GM23338 (cell line): Measurements from ENCODE around the gene IGSF21. TPM values are rescaled to one million over a fixed set of nuclear protein-coding genes. Genes with fewer than 3 reads are reported as not detected.

Experiments used
- ATAC-seq: fragments of 200-7000 bp; cut with Tn5 transposase; 3 replicates; pipeline ENCODE4 v1.9.1; 2020
- DNase-seq: peaks from one replicate; pipeline ENCODE4 v3.0.0-alpha.2; 2015; ENCODE audit warnings: low spot score
- H2AFZ ChIP-seq: fragments of 200-600 bp; sonication (generic); 2 replicates; pipeline ENCODE4 v1.8.0; 2016; ENCODE audit warnings: antibody characterized with exemption, mild to moderate bottlenecking, moderate library complexity
- H3F3A ChIP-seq: fragments of 200-600 bp; sonication (generic); replicated peaks from 2 replicates; pipeline ENCODE4 v1.8.0; 2017; ENCODE audit warnings: antibody characterized with exemption, mixed run types, low read depth
- H3K27ac ChIP-seq: fragments of 200-600 bp; sonication (generic); 2 replicates; pipeline ENCODE4 v1.6.1; 2016; ENCODE audit warnings: low read depth
- H3K27me3 ChIP-seq: fragments of 200-600 bp; sonication (generic); 2 replicates; pipeline ENCODE4 v1.8.0; 2016; ENCODE audit warnings: mild to moderate bottlenecking, mixed run types, moderate library complexity; ENCODE audit not compliant: insufficient read depth
- H3K36me3 ChIP-seq: fragments of 200-600 bp; sonication (generic); 2 replicates; pipeline ENCODE4 v1.8.0; 2016; ENCODE audit warnings: mild to moderate bottlenecking; ENCODE audit not compliant: insufficient read depth
- H3K4me1 ChIP-seq: fragments of 200-600 bp; sonication (generic); 2 replicates; pipeline ENCODE4 v1.8.0; 2016; ENCODE audit warnings: mild to moderate bottlenecking, moderate library complexity; ENCODE audit not compliant: insufficient read depth
- H3K4me2 ChIP-seq: fragments of 200-600 bp; sonication (generic); 2 replicates; pipeline ENCODE4 v1.7.1; 2017; ENCODE audit warnings: mixed run types
- H3K4me3 ChIP-seq: fragments of 200-600 bp; sonication (generic); 2 replicates; pipeline ENCODE4 v1.6.1; 2016; ENCODE audit warnings: mixed run types
- H3K79me2 ChIP-seq: fragments of 200-600 bp; sonication (generic); replicated peaks from 2 replicates; pipeline ENCODE4 v1.8.0; 2017; ENCODE audit warnings: mild to moderate bottlenecking; ENCODE audit not compliant: insufficient read depth
- H3K9me2 ChIP-seq: fragments of 200-600 bp; sonication (generic); 2 replicates; pipeline ENCODE4 v1.8.0; 2017; ENCODE audit not compliant: insufficient read depth
- H4K20me1 ChIP-seq: fragments of 200-600 bp; sonication (generic); replicated peaks from 2 replicates; pipeline ENCODE4 v1.8.0; 2017; ENCODE audit warnings: mild to moderate bottlenecking; ENCODE audit not compliant: insufficient read depth
- H3K27ac Mint-ChIP-seq: 2 replicates; pipeline ENCODE4 v1.8.0; 2020; ENCODE audit warnings: inconsistent platforms, mild to moderate bottlenecking, moderate library complexity, mixed read lengths
- H3K27me3 Mint-ChIP-seq: 3 replicates; pipeline ENCODE4 v1.8.0; 2022; ENCODE audit warnings: low read depth, mild to moderate bottlenecking, moderate library complexity, mixed read lengths, inconsistent platforms; ENCODE audit not compliant: insufficient read depth, poor library complexity
- H3K36me3 Mint-ChIP-seq: 3 replicates; pipeline ENCODE4 v1.8.0; 2021; ENCODE audit warnings: low read depth, mild to moderate bottlenecking, inconsistent platforms, moderate library complexity, mixed read lengths
- H3K4me1 Mint-ChIP-seq: 3 replicates; pipeline ENCODE4 v1.8.0; 2020; ENCODE audit warnings: mild to moderate bottlenecking, inconsistent platforms, mixed read lengths
- H3K4me3 Mint-ChIP-seq: 3 replicates; pipeline ENCODE4 v1.8.0; 2021; ENCODE audit warnings: moderate library complexity, mild to moderate bottlenecking, inconsistent platforms, mixed read lengths
- H3K9me3 Mint-ChIP-seq: 3 replicates; pipeline ENCODE4 v1.8.0; 2020; ENCODE audit warnings: moderate library complexity, mild to moderate bottlenecking, inconsistent platforms, mixed read lengths
- CREB1 ChIP-seq: fragments of 250-450 bp; sonication (Bioruptor Pico); IDR thresholded peaks from 2 replicates; pipeline ENCODE4 v1.5.0; 2020; ENCODE audit warnings: low read depth, mild to moderate bottlenecking, moderate library complexity
- CTCF ChIP-seq, 2 experiments: fragments of 200-600 bp in 1 of 2; sonication (generic) in 1 of 2; conservative IDR thresholded peaks; 2 replicates each; pipeline versions ENCODE4 v1.5.1 to v1.6.1; 2016 to 2017; ENCODE audit warnings: antibody characterized with exemption in 2 of 2, low read depth in 2 of 2, mild to moderate bottlenecking in 2 of 2, moderate library complexity in 1 of 2
- ETS1 ChIP-seq: IDR thresholded peaks from 2 replicates; pipeline ENCODE4 v1.6.1; 2016; ENCODE audit warnings: antibody characterized with exemption
- EZH2phosphoT487 ChIP-seq: fragments of 200-600 bp; sonication (generic); IDR thresholded peaks from one replicate; pipeline ENCODE4 v1.8.1; 2018; ENCODE audit warnings: antibody characterized with exemption; ENCODE audit not compliant: unreplicated experiment
- NANOG ChIP-seq: IDR thresholded peaks from 2 replicates; pipeline ENCODE4 v1.6.1; 2016; ENCODE audit warnings: antibody characterized with exemption, borderline replicate concordance
- POLR2AphosphoS5 ChIP-seq: IDR thresholded peaks from 2 replicates; pipeline ENCODE4 v1.6.1; 2016; ENCODE audit warnings: antibody characterized with exemption, low read depth
- ZNF114 ChIP-seq: fragments of 250-450 bp; sonication (Bioruptor Pico); IDR thresholded peaks from 2 replicates; pipeline ENCODE4 v1.5.0; 2020; ENCODE audit warnings: mild to moderate bottlenecking, moderate library complexity
- ZNF331 ChIP-seq: fragments of 250-450 bp; sonication (Bioruptor Pico); IDR thresholded peaks from 2 replicates; pipeline ENCODE4 v1.5.0; 2020; ENCODE audit warnings: low read depth, mild to moderate bottlenecking, moderate library complexity
- ZNF462 ChIP-seq: fragments of 250-450 bp; sonication (Bioruptor Pico); IDR thresholded peaks from 2 replicates; pipeline ENCODE4 v1.5.0; 2020; ENCODE audit warnings: mild to moderate bottlenecking, moderate library complexity
- polyA plus RNA-seq: library from polyadenylated mRNA; unstranded; fragments of >200 nt; fragmentation: Nextera tagmentation; extraction: Ambion mirVana; gene quantifications from 2 replicates; pipeline ENCODE4 v1.2.1, GENCODE V29; 2016
- total RNA-seq: library from RNA; depleted of rRNA; stranded (reverse); fragments of >200 nt; shearing (Covaris generic); gene quantifications from 2 replicates; pipeline ENCODE4 v1.2.3, GENCODE V29; 2014

The IGSF21 gene
- total and polyA plus RNA-seq, 2 experiments from 2014 or later: 15.6 to 15.7 TPM

- TF ChIP-seq CTCF (conservative IDR thresholded peaks at IDR 0.05; ENCODE audit: low read depth in 2 of 2) (no peak), NANOG (no peak)
Measured at GRCh38 chr1:18401921-18402320, 294.3 kb downstream of the IGSF21 start (continued).

GRCh38 chr1:18404460-18404859 lies 296.9 kb downstream of the IGSF21 start:
- no peak overlapping the region for H3K4me3 Mint-ChIP-seq

GRCh38 chr1:18407166-18408045 lies 299.8 kb downstream of the IGSF21 start:
- H4K20me1 ChIP-seq: no peaks in the 10 kb centered on the region
- H3F3A ChIP-seq: 0 out of 2 replicates have a peak, but pooled peaks cover 3% of the 10 kb centered on the region
- Mint-ChIP-seq H3K4me3 (no peak overlapping the region), H3K27me3 (peaks cover 26% of the 10 kb centered on the region), H3K36me3 (peaks cover 25% of the 10 kb centered on the region), H3K4me1 (peaks cover 49% of the 10 kb centered on the region), H3K27ac (no peak overlapping the region), H3K9me3 (peaks cover 33% of the 10 kb centered on the region)
- peaks cover 10% of the 10 kb centered on the region; the same call in 1 of the 2 replicates for H3K36me3 ChIP-seq
- DNase-seq: peak; percentile 22
- H3K27me3 ChIP-seq: no peaks in the 10 kb centered on the region
- no peak overlapping the region for H2AFZ ChIP-seq
- no peaks in the 10 kb centered on the region for H3K79me2 ChIP-seq
- ATAC-seq: no peak
- no peaks in the 10 kb centered on the region for H3K9me2 ChIP-seq
- H3K4me1 ChIP-seq: peaks cover 47% of the 10 kb centered on the region
- peak overlapping the region; percentile 45; the same call in 1 of the 2 replicates for H3K27ac ChIP-seq
- no peak overlapping the region for H3K4me3 ChIP-seq
- H3K4me2 ChIP-seq: no peak overlapping the region
- TF ChIP-seq ZNF114 (CRISPR knock-in tag) (no peak), ZNF462 (no peak), EZH2phosphoT487 (no peak), POLR2AphosphoS5 (no peak)

More at GRCh38 chr1:18404460-18404859, 296.9 kb downstream of the IGSF21 start:
- Histone ChIP-seq H3K4me3 (no peak overlapping the region), H3K27ac (no peak overlapping the region), H4K20me1 (no peaks in the 10 kb centered on the region), H3K4me1 (peaks cover 37% of the 10 kb centered on the region), H3F3A (0 out of 2 replicates have a peak, but pooled peaks cover 2% of the 10 kb centered on the region), H3K4me2 (no peak overlapping the region), H3K9me2 (no peaks in the 10 kb centered on the region), H3K79me2 (no peaks in the 10 kb centered on the region), H2AFZ (no peak overlapping the region), H3K27me3 (no peaks in the 10 kb centered on the region), H3K36me3 (no peaks in the 10 kb centered on the region)
- no peak for DNase-seq
- TF ChIP-seq CREB1 (no peak), ZNF331 (CRISPR knock-in tag) (peak; percentile 84), ETS1 (no peak)
- Mint-ChIP-seq H3K9me3 (peaks cover 9% of the 10 kb centered on the region; the same call in 2 of the 3 replicates), H3K27ac (no peak overlapping the region), H3K4me1 (peaks cover 42% of the 10 kb centered on the region), H3K36me3 (peaks cover 2% of the 10 kb centered on the region; the same call in 1 of the 3 replicates), H3K27me3 (peaks cover 20% of the 10 kb centered on the region)
- no peak for ATAC-seq
